HepG2 (cell line): ENCODE data around the gene TIAM2. TPM values are rescaled to one million over a fixed set of nuclear protein-coding genes. Genes with fewer than 3 reads are reported as not detected.

ENCODE experiments used
- ATAC-seq: fragments of 200-7000 bp; cut with Tn5 transposase; 3 replicates; pipeline ENCODE4 v1.9.1; 2020; ENCODE audit warnings: mild to moderate bottlenecking, moderate library complexity
- BruUV-seq: library from RNA; stranded (reverse); fragments of 400-500 nt; replicated peaks from 2 replicates; lab custom pipeline; 2021; lab: Mats Ljungman, UMichigan
- CTCF ChIA-PET: fragments of 300-600 bp; formaldehyde crosslinking; extraction: SDS; loops from one replicate; lab custom pipeline; 2021; ENCODE audit warnings: low total read pairs, inconsistent platforms, low intra/inter-chr PET ratio; lab: Yijun Ruan, JAX
- POLR2A ChIA-PET: fragments of 350-600 bp; sonication (Branson Sonifier 250); formaldehyde crosslinking; loops from one replicate; lab custom pipeline; 2020; ENCODE audit warnings: antibody characterized with exemption, inconsistent platforms; lab: Yijun Ruan, JAX
- DNase-seq: peaks from one replicate; pipeline ENCODE4 v3.0.0-alpha.2; 2015; ENCODE audit warnings: low spot score
- FAIRE-seq: peaks from 3 replicates; lab custom pipeline; 2011; peaks lifted over from hg19 to GRCh38; lab: Jason Lieb, UNC
- H2AFZ ChIP-seq: one replicate; pipeline ENCODE4 v1.6.1; 2011; ENCODE audit warnings: low read length, inconsistent platforms
- H3K27ac ChIP-seq: fragments of 300-600 bp; 3 replicates; pipeline ENCODE4 v1.8.0; 2011; ENCODE audit warnings: mixed run types, mild to moderate bottlenecking, mixed read lengths, low read length, inconsistent platforms; ENCODE audit not compliant: insufficient read depth; ENCODE audit errors: extremely low read length
- H3K27me3 ChIP-seq, 2 experiments: fragments of 200-600 bp in 1 of 2; 2 replicates in 1 of 2; 3 replicates in 1 of 2; pipeline versions ENCODE4 v1.6.0 to v1.8.0; 2011; ENCODE audit warnings: low read length in 2 of 2, mild to moderate bottlenecking in 2 of 2, moderate library complexity in 2 of 2, inconsistent platforms in 1 of 2; ENCODE audit not compliant: insufficient read depth in 2 of 2, control insufficient read depth in 1 of 2
- H3K36me3 ChIP-seq, 2 experiments: fragments of 200-600 bp in 1 of 2; replicated peaks in 1 of 2; 2 replicates in 1 of 2; 3 replicates in 1 of 2; pipeline versions ENCODE4 v1.5.1 to v1.8.0; 2011; ENCODE audit warnings: low read length in 2 of 2, inconsistent platforms in 1 of 2; ENCODE audit not compliant: insufficient read depth in 2 of 2, control insufficient read depth in 1 of 2
- H3K4me1 ChIP-seq: 2 replicates; pipeline ENCODE4 v1.5.1; 2012; ENCODE audit warnings: low read length, inconsistent platforms; ENCODE audit not compliant: insufficient read depth
- H3K4me2 ChIP-seq: 2 replicates; pipeline ENCODE4 v1.6.0; 2011; ENCODE audit warnings: low read depth, low read length, inconsistent platforms
- H3K4me3 ChIP-seq, 3 experiments: fragments of 200-600 bp in 1 of 3; sonication (generic), shearing (Covaris generic) in 1 of 3; replicated peaks in 1 of 3; 2 replicates each; pipeline ENCODE4 v1.5.1; 2011 to 2016; ENCODE audit warnings: low read length in 3 of 3, inconsistent platforms in 2 of 3, low read depth in 2 of 3, mild to moderate bottlenecking in 2 of 3, control low read depth in 1 of 3, mixed read lengths in 1 of 3; ENCODE audit not compliant: insufficient read depth in 1 of 3
- H3K79me2 ChIP-seq: one replicate; pipeline ENCODE4 v1.6.1; 2011; ENCODE audit warnings: low read length, inconsistent platforms; ENCODE audit not compliant: insufficient read depth
- H3K9ac ChIP-seq: 2 replicates; pipeline ENCODE4 v1.6.0; 2011; ENCODE audit warnings: mild to moderate bottlenecking, low read depth, low read length, inconsistent platforms; ENCODE audit not compliant: insufficient read depth
- H3K9me3 ChIP-seq: 2 replicates; pipeline ENCODE4 v1.5.1; 2012; ENCODE audit warnings: mild to moderate bottlenecking, low read length
- H4K20me1 ChIP-seq: 2 replicates; pipeline ENCODE4 v1.6.0; 2011; ENCODE audit warnings: inconsistent platforms, mild to moderate bottlenecking, low read length, moderate library complexity; ENCODE audit not compliant: insufficient read depth
- CCAR2 ChIP-seq: fragments of 200-400 bp; formaldehyde crosslinking; optimal IDR thresholded peaks from 2 replicates; pipeline ENCODE3; 2018; ENCODE audit warnings: low read depth, mild to moderate bottlenecking, low read length, moderate library complexity
- HNRNPH1 ChIP-seq: fragments of 200-400 bp; formaldehyde crosslinking; optimal IDR thresholded peaks from 2 replicates; pipeline ENCODE3; 2017; ENCODE audit warnings: mild to moderate bottlenecking, low read depth, low read length
- MYC ChIP-seq: sonication (generic); formaldehyde crosslinking; IDR thresholded peaks from 2 replicates; pipeline ENCODE4 v1.9.0; 2021; ENCODE audit warnings: missing genetic modification reagents, borderline replicate concordance
- PREB ChIP-seq: sonication (generic); formaldehyde crosslinking; IDR thresholded peaks from 2 replicates; pipeline ENCODE4 v1.4.0; 2020; ENCODE audit warnings: missing genetic modification reagents
- SYNCRIP ChIP-seq: fragments of 200-400 bp; formaldehyde crosslinking; IDR thresholded peaks from 2 replicates; pipeline ENCODE4 v1.6.1; 2018; ENCODE audit warnings: mild to moderate bottlenecking, low read depth, low read length; ENCODE audit not compliant: insufficient read depth
- ZBTB34 ChIP-seq: sonication (generic); formaldehyde crosslinking; IDR thresholded peaks from 2 replicates; pipeline ENCODE4 v1.8.0; 2022; ENCODE audit warnings: mild to moderate bottlenecking, missing genetic modification reagents
- ZNF607 ChIP-seq: sonication (generic); formaldehyde crosslinking; IDR thresholded peaks from 2 replicates; pipeline ENCODE4 v1.5.1; 2020; ENCODE audit warnings: missing genetic modification reagents, mild to moderate bottlenecking, borderline replicate concordance
- ZNF629 ChIP-seq: sonication (generic); formaldehyde crosslinking; conservative IDR thresholded peaks from 2 replicates; pipeline ENCODE4 v1.5.0; 2020; ENCODE audit warnings: missing genetic modification reagents
- ZNF691 ChIP-seq: sonication (generic); formaldehyde crosslinking; IDR thresholded peaks from 2 replicates; pipeline ENCODE4 v1.4.0; 2020; ENCODE audit warnings: missing genetic modification reagents, low read depth, mild to moderate bottlenecking, borderline replicate concordance
- ZNF766 ChIP-seq: sonication (generic); formaldehyde crosslinking; IDR thresholded peaks from 2 replicates; pipeline ENCODE4 v1.5.0; 2020; ENCODE audit warnings: missing genetic modification reagents, borderline replicate concordance
- WGBS: methylation state at CpG from one replicate; pipeline ENCODE4 v1.1.6; 2017; ENCODE audit warnings: low lambda C conversion rate; 5-methylcytosine and 5-hydroxymethylcytosine counted together
- in situ Hi-C: cut with HindIII; loops from 2 replicates; pipeline ENCODE4 v1.10.0; 2017; ENCODE audit warnings: low pct_unique_long_range_greater_than_20kb; ENCODE audit not compliant: extremely low pct_ligation_motif_present
- intact Hi-C: fragments of 100-400 bp; cut with micrococcal nuclease; formaldehyde crosslinking; loops from one replicate; pipeline ENCODE4 v1.10.0; 2022; ENCODE audit not compliant: unreplicated experiment
- polyA plus RNA-seq, 8 experiments: library from polyadenylated mRNA; depleted of rRNA in 3 of 8; stranded (reverse) in 7 of 8; unstranded in 1 of 8; fragments of >200 nt; fragmentation: Illumina TruSeq in 4 of 8; extraction: Trizol in 4 of 8; gene quantifications; 2 replicates each; pipeline versions ENCODE4 v1.2.1 to v1.2.3, GENCODE V29; 2011 to 2016; ENCODE audit warnings: low read depth in 4 of 8, missing spikeins in 1 of 8, mixed read lengths in 1 of 8; ENCODE audit not compliant: insufficient read depth in 1 of 8
- total RNA-seq, 5 experiments: library from RNA; depleted of rRNA; stranded (reverse); fragments of >200 nt; fragmentation: Illumina TruSeq; extraction: Trizol; gene quantifications; 2 replicates each; pipeline ENCODE4 v1.2.3, GENCODE V29; 2016; ENCODE audit warnings: low read depth in 1 of 5

The TIAM2 gene
- total and polyA plus RNA-seq, 2 of the 13 experiments (the other 11 are each of a cell fraction or from before 2014, with no cell fraction given), result 4.1 to 4.5 TPM

- H3K9ac ChIP-seq, result no peak overlapping the region
- DNase-seq, result no peak
- no peaks in the 10 kb centered on the region for H3K4me1 ChIP-seq
- TF ChIP-seq ZNF629 (CRISPR knock-in tag), result peak; percentile 40; the same call in 1 of the 2 replicates
- TF ChIP-seq PREB, result no peak
- TF ChIP-seq, all 625 proteins: peak for 1
- CTCF ChIA-PET, result no interaction called here
- 0 out of 2 replicates have a peak, but pooled peaks cover 3% of the 10 kb centered on the region for H3K9me3 ChIP-seq
- H3K4me3 ChIP-seq, result no peak overlapping the region
- no TSS peak for BruUV-seq
- no peaks in the 10 kb centered on the region for H3K36me3 ChIP-seq
- no peaks in the 10 kb centered on the region for H3K79me2 ChIP-seq
- H3K4me2 ChIP-seq, result no peak overlapping the region
- H3K27me3 ChIP-seq, result no peaks in the 10 kb centered on the region
- no peak overlapping the region for H2AFZ ChIP-seq
- ATAC-seq (no peak), FAIRE-seq (no peak)
- WGBS, result 70% methylated on average over 8 of the region's 8 CpGs
- H3K27ac ChIP-seq, result no peak overlapping the region
- in situ Hi-C loops (no loop called here), intact Hi-C loops (no loop called here)
- H4K20me1 ChIP-seq, result no peaks in the 10 kb centered on the region
- POLR2A ChIA-PET, result no interaction called here
Observed at GRCh38 chr6:155036907-155037306, 41.8 kb downstream of the TIAM2 start.

- FAIRE-seq, result no peak
- intact Hi-C loops (no loop called here), in situ Hi-C loops (no loop called here)
- no peak overlapping the region for H3K9ac ChIP-seq
- H2AFZ ChIP-seq, result no peak overlapping the region
- H3K36me3 ChIP-seq, result no peaks in the 10 kb centered on the region
- no peaks in the 10 kb centered on the region for H3K27me3 ChIP-seq
- H4K20me1 ChIP-seq, result no peaks in the 10 kb centered on the region
- ChIA-PET CTCF (no interaction called here), POLR2A (no interaction called here)
- no peak overlapping the region for H3K27ac ChIP-seq
- no peak overlapping the region for H3K4me2 ChIP-seq
- TF ChIP-seq SYNCRIP (no peak), HNRNPH1 (no peak), ZNF691 (CRISPR knock-in tag) (no peak), CCAR2 (no peak), ZBTB34 (CRISPR knock-in tag) (no peak), MYC (CRISPR knock-in tag) (no peak), ZNF766 (CRISPR knock-in tag) (no peak), ZNF607 (CRISPR knock-in tag) (no peak)
- no peak overlapping the region for H3K4me3 ChIP-seq
- ATAC-seq, result no peak
- 0 out of 2 replicates have a peak, but pooled peaks cover 3% of the 10 kb centered on the region for H3K9me3 ChIP-seq
- H3K4me1 ChIP-seq, result no peaks in the 10 kb centered on the region
- no peaks in the 10 kb centered on the region for H3K79me2 ChIP-seq
- BruUV-seq, result no TSS peak
- DNase-seq, result no peak
- 94% methylated on average over 4 of the region's 4 CpGs for WGBS
Observed at GRCh38 chr6:155038104-155038503, 43.0 kb downstream of the TIAM2 start.
